CD14-positive monocyte (primary cell): ENCODE results near the gene RAPGEF2. TPM values are rescaled to one million over a fixed set of nuclear protein-coding genes. Genes with fewer than 3 reads are reported as not detected.
A peak's percentile ranks its signal among the peaks of the same experiment; 100 is the strongest.

Experiments used
- DNase-seq, 3 donors: peaks; one replicate each; pipeline ENCODE4 v3.0.0-alpha.2; 2011 to 2022
- H2AFZ ChIP-seq: 2 replicates; pipeline ENCODE4 v1.6.0; 2012; ENCODE audit warnings: mild to moderate bottlenecking, low read depth, low read length, inconsistent platforms; ENCODE audit not compliant: insufficient read depth, poor library complexity, severe bottlenecking
- H3K27ac ChIP-seq, 2 donors: 1 replicate in 1 of 2; 2 replicates in 1 of 2; pipeline ENCODE4 v1.5.1; 2012 to 2013; ENCODE audit warnings: low read length in 2 of 2, control low read depth in 1 of 2, inconsistent platforms in 1 of 2, low read depth in 1 of 2, mild to moderate bottlenecking in 1 of 2
- H3K27me3 ChIP-seq, 2 donors: one replicate each; pipeline versions ENCODE4 v1.6.0 to v1.6.1; 2011 to 2013; ENCODE audit warnings: low read length in 2 of 2; ENCODE audit not compliant: control insufficient read depth in 2 of 2, insufficient read depth in 2 of 2
- H3K36me3 ChIP-seq, 2 donors: replicated peaks in 1 of 2; 1 replicate in 1 of 2; 2 replicates in 1 of 2; pipeline versions ENCODE4 v1.5.1 to v1.6.1; 2012 to 2013; ENCODE audit warnings: low read length in 2 of 2, control low read depth in 1 of 2, inconsistent platforms in 1 of 2, mild to moderate bottlenecking in 1 of 2; ENCODE audit not compliant: insufficient read depth in 2 of 2, control insufficient read depth in 1 of 2
- H3K4me1 ChIP-seq, 2 donors: 1 replicate in 1 of 2; 2 replicates in 1 of 2; pipeline versions ENCODE4 v1.5.1 to v1.6.1; 2012 to 2013; ENCODE audit warnings: low read length in 2 of 2, control low read depth in 1 of 2, inconsistent platforms in 1 of 2, mild to moderate bottlenecking in 1 of 2, moderate library complexity in 1 of 2; ENCODE audit not compliant: insufficient read depth in 2 of 2, control insufficient read depth in 1 of 2
- H3K4me2 ChIP-seq: replicated peaks from 2 replicates; pipeline ENCODE3; 2012; ENCODE audit warnings: low read length, moderate library complexity, mild to moderate bottlenecking; ENCODE audit not compliant: poor library complexity, severe bottlenecking; ENCODE audit errors: extremely low read depth
- H3K4me3 ChIP-seq, 3 experiments: fragments of 200-600 bp in 1 of 3; sonication (generic) in 1 of 3; replicated peaks in 1 of 3; 1 replicate in 2 of 3; 2 replicates in 1 of 3; pipeline ENCODE4 v1.5.1; 2011 to 2013; ENCODE audit warnings: low read length in 3 of 3, mild to moderate bottlenecking in 3 of 3, control low read depth in 2 of 3, low read depth in 2 of 3, inconsistent platforms in 1 of 3, moderate library complexity in 1 of 3
- H3K79me2 ChIP-seq: 2 replicates; pipeline ENCODE4 v1.6.0; 2012; ENCODE audit warnings: mild to moderate bottlenecking, control low read depth, inconsistent platforms, low read length, moderate library complexity; ENCODE audit not compliant: insufficient read depth
- H3K9ac ChIP-seq: 2 replicates; pipeline ENCODE4 v1.6.0; 2017; ENCODE audit warnings: low read length, mild to moderate bottlenecking; ENCODE audit not compliant: insufficient read depth, poor library complexity, severe bottlenecking
- H3K9me3 ChIP-seq, 2 donors: replicated peaks in 1 of 2; 1 replicate in 1 of 2; 2 replicates in 1 of 2; pipeline versions ENCODE4 v1.5.1 to v1.6.1; 2012 to 2013; ENCODE audit warnings: low read length in 2 of 2, control low read depth in 1 of 2; ENCODE audit not compliant: control insufficient read depth in 1 of 2, insufficient read depth in 1 of 2
- H4K20me1 ChIP-seq: 2 replicates; pipeline ENCODE4 v1.6.0; 2012; ENCODE audit warnings: mild to moderate bottlenecking, low read length, control low read depth, moderate library complexity; ENCODE audit not compliant: insufficient read depth
- H3K27ac Mint-ChIP-seq, 7 donors: one replicate each; pipeline ENCODE4 v1.8.0; 2020; ENCODE audit warnings: mild to moderate bottlenecking in 7 of 7, mixed read lengths in 7 of 7, moderate library complexity in 6 of 7, inconsistent platforms in 2 of 7
- H3K27me3 Mint-ChIP-seq, 3 donors: one replicate each; pipeline ENCODE4 v1.8.0; 2021 to 2022; ENCODE audit warnings: low read depth in 3 of 3, mild to moderate bottlenecking in 3 of 3, mixed read lengths in 3 of 3, moderate library complexity in 3 of 3, inconsistent platforms in 1 of 3
- H3K36me3 Mint-ChIP-seq, 2 donors: one replicate each; pipeline ENCODE4 v1.8.0; 2020; ENCODE audit warnings: mixed read lengths in 2 of 2, inconsistent platforms in 1 of 2, mild to moderate bottlenecking in 1 of 2
- H3K4me1 Mint-ChIP-seq: one replicate; pipeline ENCODE4 v1.8.0; 2020; ENCODE audit warnings: mild to moderate bottlenecking, mixed read lengths
- H3K4me3 Mint-ChIP-seq, 2 donors: one replicate each; pipeline ENCODE4 v1.8.0; 2020; ENCODE audit warnings: mild to moderate bottlenecking in 2 of 2, mixed read lengths in 2 of 2, moderate library complexity in 1 of 2
- H3K9me3 Mint-ChIP-seq, 7 donors: one replicate each; pipeline ENCODE4 v1.8.0; 2020 to 2022; ENCODE audit warnings: mixed read lengths in 7 of 7, mild to moderate bottlenecking in 6 of 7, moderate library complexity in 6 of 7, inconsistent platforms in 2 of 7
- WGBS: methylation state at CpG from one replicate; pipeline ENCODE4 v1.1.5; 2013; ENCODE audit warnings: missing lambda C conversion rate; ENCODE audit not compliant: insufficient coverage; 5-methylcytosine and 5-hydroxymethylcytosine counted together
- intact Hi-C, 2 donors: fragments of 100-400 bp; cut with micrococcal nuclease; formaldehyde crosslinking; loops; one replicate each; pipeline versions ENCODE4 v1.15.0 to v1.15.1; 2023
- polyA plus RNA-seq, 3 donors: library from polyadenylated mRNA; depleted of rRNA in 1 of 3; unstranded in 2 of 3; stranded (reverse) in 1 of 3; fragments of 300-500 nt in 2 of 3; fragments of >200 nt in 1 of 3; fragmentation: Illumina TruSeq in 2 of 3; gene quantifications; 1 replicate in 2 of 3; 2 replicates in 1 of 3; pipeline ENCODE4 v1.2.3, GENCODE V29; 2012 to 2021
- TF ChIP-seq, protein P1 (sequence below): fragments of 200-600 bp; IDR thresholded peaks from one replicate; pipeline ENCODE4 v1.8.0; 2022; ENCODE audit warnings: antibody characterized with exemption, mild to moderate bottlenecking

The RAPGEF2 gene
- polyA plus RNA-seq, 3 donors: 1.5 to 29.8 (median 2.0) TPM

DNA sequence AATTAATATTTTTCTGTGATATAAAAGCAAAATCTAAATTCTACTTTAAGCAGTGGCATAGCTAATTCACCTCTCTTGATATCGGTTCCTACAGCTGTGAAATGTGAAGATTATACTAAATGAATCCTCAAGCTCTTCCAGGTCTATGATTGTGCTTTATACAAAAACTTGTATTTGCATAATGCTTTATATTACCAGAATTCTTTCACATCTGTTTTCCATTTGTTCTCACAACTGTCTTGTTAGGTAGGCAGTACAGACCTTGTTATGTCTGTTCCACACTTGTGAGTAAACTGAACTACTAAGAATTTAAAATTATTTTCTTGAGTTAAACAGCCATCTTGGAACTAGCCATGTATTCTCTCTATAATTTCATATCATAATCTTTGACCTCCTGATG, 184.9 kb downstream of the RAPGEF2 start:
- no CpG with 5 or more reads among the region's 1 CpG for WGBS

GRCh38 chr4:159289682-159290081, 186.8 kb downstream of the RAPGEF2 start:
- Histone ChIP-seq H3K9ac (no peak overlapping the region), H3K36me3 (no peaks in the 10 kb centered on the region), H4K20me1 (no peaks in the 10 kb centered on the region), H3K4me1 (peaks cover 10 to 17% of the 10 kb centered on the region in 2 donors), H3K27me3 (no peaks in the 10 kb centered on the region), H3K79me2 (peaks cover 77% of the 10 kb centered on the region), H3K4me2 (no peak overlapping the region), H3K4me3 (no peak overlapping the region), H3K27ac (no peak overlapping the region), H3K9me3 (no peaks in the 10 kb centered on the region), H2AFZ (no peak overlapping the region)
- Mint-ChIP-seq H3K4me3 (no peak overlapping the region), H3K27ac (peak overlapping the region in 2 of 7 donors; percentile 54 to 65), H3K9me3 (peaks cover 0 to 4% (median 0%) of the 10 kb centered on the region in 7 donors), H3K27me3 (peaks cover 0 to 3% (median 0%) of the 10 kb centered on the region in 3 donors), H3K36me3 (peaks cover 18 to 21% of the 10 kb centered on the region in 2 donors), H3K4me1 (peaks cover 20% of the 10 kb centered on the region)
- intact Hi-C loops: no loop called here
- no peak for DNase-seq
- TF ChIP-seq, protein P1, sequence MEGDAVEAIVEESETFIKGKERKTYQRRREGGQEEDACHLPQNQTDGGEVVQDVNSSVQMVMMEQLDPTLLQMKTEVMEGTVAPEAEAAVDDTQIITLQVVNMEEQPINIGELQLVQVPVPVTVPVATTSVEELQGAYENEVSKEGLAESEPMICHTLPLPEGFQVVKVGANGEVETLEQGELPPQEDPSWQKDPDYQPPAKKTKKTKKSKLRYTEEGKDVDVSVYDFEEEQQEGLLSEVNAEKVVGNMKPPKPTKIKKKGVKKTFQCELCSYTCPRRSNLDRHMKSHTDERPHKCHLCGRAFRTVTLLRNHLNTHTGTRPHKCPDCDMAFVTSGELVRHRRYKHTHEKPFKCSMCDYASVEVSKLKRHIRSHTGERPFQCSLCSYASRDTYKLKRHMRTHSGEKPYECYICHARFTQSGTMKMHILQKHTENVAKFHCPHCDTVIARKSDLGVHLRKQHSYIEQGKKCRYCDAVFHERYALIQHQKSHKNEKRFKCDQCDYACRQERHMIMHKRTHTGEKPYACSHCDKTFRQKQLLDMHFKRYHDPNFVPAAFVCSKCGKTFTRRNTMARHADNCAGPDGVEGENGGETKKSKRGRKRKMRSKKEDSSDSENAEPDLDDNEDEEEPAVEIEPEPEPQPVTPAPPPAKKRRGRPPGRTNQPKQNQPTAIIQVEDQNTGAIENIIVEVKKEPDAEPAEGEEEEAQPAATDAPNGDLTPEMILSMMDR: no peak
- WGBS: 100% methylated on average over 1 of the region's 3 CpGs

More for the DNA sequence above, 184.9 kb downstream of the RAPGEF2 start:
- Histone ChIP-seq H2AFZ (no peak overlapping the region), H3K36me3 (no peaks in the 10 kb centered on the region), H3K4me3 (no peak overlapping the region), H3K79me2 (peaks cover 78% of the 10 kb centered on the region), H3K27me3 (no peaks in the 10 kb centered on the region), H3K9me3 (no peaks in the 10 kb centered on the region), H3K9ac (no peak overlapping the region), H3K4me1 (peaks cover 13 to 16% of the 10 kb centered on the region in 2 donors), H3K27ac (no peak overlapping the region), H3K4me2 (no peak overlapping the region), H4K20me1 (no peaks in the 10 kb centered on the region)
- Mint-ChIP-seq H3K9me3 (peaks cover 0 to 2% (median 0%) of the 10 kb centered on the region in 7 donors), H3K27ac (no peak overlapping the region), H3K27me3 (peaks cover 0 to 2% (median 0%) of the 10 kb centered on the region in 3 donors), H3K4me1 (peaks cover 22% of the 10 kb centered on the region), H3K36me3 (peaks cover 23 to 25% of the 10 kb centered on the region in 2 donors), H3K4me3 (no peak overlapping the region)
- no peak for DNase-seq
- intact Hi-C loops: no loop called here
- TF ChIP-seq, protein P1: no peak
